CD4-positive, alpha-beta T cell treated with Interferon gamma for 1 hour (primary cell): ENCODE data around the gene SAMD9.
"Not testable (repeated sequence)": the region's sequence is repeated elsewhere in the genome, so short reads cannot be mapped to it uniquely, and the experiment has no call there.

Experiments
- DNase-seq: peaks from one replicate; pipeline ENCODE4 v3.0.0-alpha.2; 2020

The SAMD9 gene

DNA sequence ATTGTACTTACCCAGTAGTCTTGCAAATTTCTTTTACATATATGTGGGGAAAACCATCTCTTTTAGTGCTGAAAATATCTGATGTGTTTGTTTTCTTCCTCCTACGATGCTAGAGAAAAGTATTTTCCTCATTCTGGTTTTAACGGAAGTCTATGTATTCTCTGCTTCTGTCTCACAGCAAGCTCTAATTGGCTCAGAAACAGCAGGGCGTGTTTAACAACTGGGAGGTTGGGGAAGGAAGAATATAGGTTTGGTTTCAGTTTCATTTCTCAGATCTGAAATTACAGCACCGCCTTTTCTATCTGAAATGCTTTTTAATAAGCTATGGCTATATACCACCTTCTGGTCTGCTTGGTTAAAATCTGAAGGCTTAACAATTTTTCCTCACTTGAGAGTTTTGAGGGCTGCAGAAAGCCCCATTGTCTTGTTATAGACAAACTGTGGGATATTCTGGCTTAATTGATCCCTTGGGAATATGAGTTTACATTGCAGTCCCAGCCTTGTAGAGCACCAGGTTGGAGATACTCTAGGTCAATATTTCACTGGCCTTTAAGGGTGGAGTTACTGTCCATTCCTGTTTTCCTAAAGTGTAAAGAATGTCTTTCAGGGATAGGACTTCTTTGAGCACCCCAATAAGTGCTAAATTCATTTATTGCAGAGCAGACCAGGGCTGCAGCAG lies at the start of gene SAMD9:
SAMD9 (minus strand) TSS at position 128 of the 679 bp plus-strand sequence. CDS start 11,882 bp downstream, outside the sequence.
- peak; percentile 69 for DNase-seq

DNA sequence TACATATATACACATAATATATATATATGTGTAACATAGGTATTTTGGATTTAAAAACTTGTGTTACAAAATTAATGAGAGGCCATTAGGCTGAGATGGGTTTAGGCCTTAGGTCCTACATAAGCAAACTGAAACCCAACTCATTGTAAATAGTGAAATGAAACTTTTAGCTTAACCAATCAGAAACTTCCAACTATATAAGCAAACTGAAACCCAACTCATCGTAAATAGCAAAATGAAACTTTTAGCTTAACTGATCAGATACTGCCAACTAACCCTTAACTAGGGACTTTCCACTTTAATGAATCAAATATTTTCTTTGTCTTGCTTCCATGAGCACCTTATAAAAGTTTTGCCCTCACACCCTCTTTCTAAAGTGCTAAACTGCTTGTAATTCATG lies 47.7 kb upstream of the SAMD9 start:
- no peak for DNase-seq

DNA sequence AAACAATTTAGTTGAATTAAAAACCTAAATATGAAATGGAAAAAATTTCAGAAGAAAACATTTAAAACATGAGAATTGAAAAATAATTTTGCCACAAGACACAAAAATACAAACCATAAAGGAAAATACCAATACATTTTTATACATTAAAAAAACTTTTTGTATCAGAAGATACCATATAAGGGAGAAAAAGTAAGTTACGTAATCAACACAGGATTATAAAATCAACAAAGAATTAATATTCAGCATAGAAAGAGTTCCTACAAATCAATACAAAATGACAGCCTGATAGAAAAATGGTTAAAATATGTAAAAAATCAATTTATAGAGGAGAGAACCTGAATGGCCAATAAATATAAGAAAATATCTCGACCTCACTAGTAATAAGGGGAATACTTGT lies 47.0 kb upstream of the SAMD9 start:
- no peak for DNase-seq

DNA sequence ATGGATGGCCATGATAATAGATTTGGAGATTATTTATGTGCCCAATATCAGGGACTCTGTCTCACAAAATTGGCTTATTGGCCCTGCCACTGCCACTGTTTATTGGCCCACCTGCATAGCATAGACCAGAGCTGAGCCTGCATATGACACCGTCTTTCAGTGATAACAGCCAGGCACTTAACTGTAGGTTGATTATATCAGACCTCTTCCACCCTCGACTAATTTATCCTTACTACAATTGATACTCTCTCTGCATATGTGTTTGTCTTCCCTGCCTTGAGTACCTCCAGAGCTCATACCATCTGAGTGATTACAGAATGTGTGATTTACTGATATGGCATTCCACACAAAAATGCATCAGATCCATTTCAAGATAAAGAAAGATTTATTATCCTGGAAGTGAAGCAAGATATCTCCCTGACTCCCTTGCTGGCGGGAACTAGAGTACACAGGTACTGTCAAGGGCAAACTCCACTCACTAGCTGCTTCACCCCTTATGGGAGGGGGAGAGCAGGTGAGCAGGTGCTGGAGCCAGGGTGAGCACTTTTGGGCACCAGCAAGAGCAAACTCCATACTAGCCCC lies 43.5 kb upstream of the SAMD9 start:
- DNase-seq, result no peak

DNA sequence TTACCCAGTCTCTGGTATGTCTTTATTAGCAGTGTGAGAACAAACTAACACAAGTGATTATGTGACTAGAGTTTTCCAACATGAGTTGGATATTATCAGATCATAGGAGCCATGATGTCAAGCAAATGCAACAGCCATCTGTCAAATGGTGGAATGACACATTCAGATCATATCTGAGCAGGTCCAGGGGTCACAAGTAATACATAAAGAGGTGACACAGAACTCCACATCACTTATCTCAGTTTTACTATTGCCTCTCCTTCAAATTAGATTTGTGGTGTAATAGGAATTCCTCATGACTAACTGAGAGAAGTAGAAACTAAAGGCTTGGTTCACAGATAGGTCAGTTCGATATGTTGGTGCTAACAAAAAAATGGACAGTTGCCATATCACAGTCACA lies 42.6 kb upstream of the SAMD9 start:
- DNase-seq, result no peak

DNA sequence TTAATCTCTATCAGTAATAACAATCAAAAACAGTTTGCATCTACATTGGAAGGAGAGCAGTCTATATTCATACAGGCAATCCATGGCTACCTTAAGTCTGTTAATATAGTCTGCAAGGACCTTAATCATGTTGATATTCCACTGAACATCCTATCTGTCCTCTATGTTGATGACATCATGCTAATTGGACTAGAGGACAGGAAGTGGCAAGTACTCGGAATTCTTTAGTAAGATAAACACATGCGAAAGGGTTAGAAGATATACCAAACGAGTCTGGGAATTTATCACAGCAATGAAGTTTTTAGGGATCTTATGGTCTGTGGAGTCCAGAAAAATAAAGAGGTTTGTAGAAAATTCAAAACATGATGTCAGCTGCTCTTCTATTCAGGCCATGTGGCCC lies 41.7 kb upstream of the SAMD9 start:
- no peak for DNase-seq

DNA sequence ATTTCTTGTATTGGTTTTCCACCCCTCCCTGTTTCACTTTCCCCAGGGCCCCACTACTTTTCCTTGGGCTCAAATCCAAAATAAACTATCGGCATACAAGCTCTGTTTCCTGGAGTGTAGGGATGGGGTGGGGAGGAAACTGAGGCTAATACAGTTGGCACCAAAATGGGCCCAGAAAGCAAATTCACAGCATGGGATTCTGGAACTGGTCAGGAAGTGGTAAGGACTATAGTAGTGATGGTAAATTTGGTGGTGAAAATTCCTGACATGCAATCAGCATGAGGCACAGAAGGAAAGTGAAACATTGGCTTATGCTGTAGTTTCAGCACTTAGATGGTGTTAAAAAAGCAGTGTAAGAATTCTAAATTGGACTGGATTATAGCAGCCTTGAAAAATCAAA lies 39.1 kb upstream of the SAMD9 start:
- no peak for DNase-seq

DNA sequence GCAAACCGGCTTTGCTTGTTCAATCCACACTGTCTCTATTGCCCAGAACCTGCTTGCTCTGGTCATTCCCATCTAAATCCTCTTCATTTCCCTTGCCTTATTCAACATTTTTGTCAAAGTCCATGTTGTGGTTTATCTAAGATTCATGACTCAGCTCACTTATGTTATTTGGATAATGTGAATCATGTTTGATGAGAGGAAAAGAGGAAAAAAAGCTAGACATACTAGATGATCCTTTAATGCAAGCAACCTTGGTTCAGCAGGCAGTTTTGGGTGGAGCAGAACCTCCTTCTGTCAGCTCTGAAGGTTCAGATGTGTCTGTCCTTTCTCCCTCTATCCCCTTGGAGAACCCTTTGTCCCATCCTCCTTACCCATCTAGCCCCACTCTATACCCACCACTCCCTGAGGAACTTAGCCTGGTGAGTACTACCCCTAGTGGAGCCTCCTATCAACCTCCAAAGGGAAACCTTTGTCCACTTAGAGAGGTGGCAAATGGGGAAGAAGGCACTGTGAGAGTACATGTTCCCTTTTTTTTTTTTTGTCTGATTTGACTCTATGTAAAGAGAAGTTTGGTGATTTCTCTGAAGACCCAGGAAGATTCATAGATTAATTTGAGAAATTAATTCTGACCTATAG lies 32.5 kb upstream of the SAMD9 start:
- no peak for DNase-seq

DNA sequence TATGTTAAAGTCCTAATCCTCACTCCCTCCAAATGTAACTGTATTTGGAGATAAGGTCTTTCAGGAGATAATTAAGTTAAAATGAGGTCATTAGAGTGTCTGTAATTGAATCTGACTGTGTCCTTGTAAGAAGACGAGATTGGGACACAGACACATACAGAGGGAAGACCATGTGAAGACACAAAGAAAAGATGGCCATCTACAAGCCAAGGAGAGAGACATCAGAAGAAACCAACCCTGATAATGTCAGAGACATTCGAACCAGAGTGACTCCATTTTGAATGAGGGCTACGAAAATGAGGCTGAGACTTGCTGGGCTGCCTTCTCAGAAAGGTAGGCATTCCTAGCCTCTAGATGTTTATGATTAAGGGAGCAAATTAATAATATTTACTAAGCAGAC lies 30.9 kb upstream of the SAMD9 start:
- no peak for DNase-seq

DNA sequence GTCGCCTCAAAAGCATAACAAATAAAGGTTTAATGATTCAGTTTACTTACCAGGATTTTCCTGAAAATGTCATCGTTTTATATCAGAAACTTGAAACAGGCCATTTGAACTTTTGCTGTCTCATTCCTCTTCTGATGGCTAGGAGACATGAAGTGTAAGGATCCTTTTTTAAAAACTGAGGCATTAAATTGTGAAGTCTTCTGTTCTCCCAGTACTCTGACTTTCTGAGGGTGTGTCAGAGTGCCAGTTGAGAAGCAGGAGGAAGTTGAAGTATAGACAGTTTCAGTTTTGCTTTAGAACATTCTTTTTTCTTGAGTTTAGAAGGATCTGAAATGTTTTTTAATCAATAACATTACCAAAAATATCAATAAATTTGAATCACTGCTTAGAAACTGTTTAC lies 30.4 kb upstream of the SAMD9 start, which contains the start of gene SAMD9L:
SAMD9L (minus strand) TSS at position 242 of the 400 bp plus-strand sequence. CDS start 12,414 bp downstream, outside the sequence.
- no peak for DNase-seq

DNA sequence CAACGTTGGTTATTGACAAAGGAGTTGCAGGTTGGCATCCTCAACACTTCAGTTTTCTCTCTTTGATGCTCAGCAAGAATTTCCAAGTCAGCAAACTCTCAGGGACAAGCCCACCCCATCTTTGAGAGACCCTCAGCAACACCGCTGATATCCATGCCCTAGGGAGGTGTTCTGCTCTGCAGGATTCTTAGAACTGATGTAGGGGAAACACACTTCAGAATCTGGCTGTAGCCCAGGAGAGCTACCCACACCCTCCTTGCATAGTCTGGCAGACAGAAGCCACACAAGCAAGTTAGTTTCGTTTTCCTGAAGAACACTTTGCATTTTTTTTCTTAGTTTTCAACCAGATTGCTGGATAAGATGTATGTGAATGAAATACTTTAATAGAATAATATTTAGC lies 29.6 kb upstream of the SAMD9 start:
- DNase-seq, result peak; percentile 33

DNA sequence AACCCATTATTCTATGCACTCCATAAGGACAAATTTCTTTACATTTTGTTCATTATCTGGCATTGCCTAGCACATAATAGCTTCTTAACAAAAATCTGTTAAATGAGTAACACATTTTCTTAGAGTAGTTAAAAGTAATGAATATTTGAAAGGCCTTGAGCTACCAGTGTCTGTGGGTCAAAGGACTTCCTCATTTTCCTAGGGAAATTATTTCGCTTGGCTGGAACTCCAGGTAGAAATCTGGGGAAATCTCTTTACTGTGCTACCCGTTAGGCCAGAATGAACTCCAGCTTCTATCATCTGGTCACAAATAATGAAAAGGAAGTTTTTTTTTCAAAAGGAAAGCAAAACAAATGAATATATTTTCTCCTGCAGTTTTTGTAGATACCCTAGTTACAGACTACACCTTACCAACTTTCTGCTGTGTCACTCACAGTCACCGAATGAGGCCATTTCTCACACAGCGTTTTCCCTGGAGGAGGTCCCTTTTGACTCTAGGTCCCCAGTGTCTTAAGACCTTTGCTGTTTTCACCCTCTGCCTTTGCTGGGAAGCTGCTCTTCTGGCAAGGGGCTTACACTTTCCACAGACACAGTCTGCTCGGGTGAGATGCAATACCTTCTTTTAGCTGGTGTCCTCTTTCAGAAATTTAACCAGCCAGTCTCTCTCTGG lies 28.8 kb upstream of the SAMD9 start:
- no peak for DNase-seq

DNA sequence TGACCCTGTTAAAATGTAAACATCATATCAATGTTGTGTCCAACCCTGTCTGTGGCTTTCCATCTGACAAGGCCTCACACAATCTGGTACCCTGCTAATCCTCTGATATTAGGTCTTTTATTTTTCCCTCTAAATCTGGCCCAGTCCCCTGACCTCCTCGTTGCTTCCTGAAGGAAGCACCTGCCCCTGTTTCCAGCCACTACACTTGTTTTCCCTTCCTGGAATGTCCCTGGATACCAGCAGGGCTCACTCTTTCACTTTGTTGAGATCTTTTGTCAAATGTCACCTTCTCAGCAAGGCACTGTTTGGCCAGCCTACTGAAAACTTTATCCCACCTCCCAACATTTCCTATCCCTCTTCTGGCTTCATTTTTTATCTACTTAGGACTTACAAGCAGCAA lies 28.3 kb upstream of the SAMD9 start:
- DNase-seq, result no peak

DNA sequence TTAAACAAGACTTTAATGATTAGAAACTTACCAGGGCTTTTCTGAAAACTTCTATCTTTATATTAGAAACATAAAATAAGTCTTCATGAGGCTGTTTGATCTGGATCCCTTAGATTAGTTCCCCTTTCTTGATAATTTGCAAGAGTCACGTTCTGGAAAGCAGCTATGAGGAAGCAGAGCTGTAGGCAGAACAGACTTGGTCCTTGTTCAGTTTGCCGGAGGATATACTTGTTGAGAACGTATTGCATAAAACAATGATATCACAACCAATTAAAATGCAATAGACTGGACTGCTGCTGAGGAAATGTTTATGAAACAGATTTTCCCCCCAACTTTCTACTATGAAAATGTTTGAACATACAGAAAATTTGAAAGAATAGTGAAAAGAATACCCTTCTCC lies 27.6 kb upstream of the SAMD9 start:
- peak; percentile 4 for DNase-seq

DNA sequence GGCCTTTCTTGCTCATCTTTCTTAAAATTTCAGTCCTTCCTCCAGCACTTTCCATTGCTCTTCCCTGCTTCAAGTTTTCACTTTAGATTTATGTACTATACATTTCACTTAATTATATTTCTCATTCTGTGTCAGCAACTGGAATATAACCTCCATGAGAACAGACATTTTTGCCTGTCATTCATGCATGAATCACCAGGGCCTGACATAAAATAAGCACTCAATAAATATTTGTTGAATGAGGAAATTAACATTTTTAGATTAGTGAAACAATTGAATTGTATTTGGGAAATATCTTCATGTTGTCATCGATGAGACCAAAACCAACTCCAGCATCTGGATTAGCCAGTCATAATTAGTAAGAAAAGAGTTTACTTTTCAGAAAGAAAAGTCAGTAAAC lies 24.3 kb upstream of the SAMD9 start:
- DNase-seq, result no peak

DNA sequence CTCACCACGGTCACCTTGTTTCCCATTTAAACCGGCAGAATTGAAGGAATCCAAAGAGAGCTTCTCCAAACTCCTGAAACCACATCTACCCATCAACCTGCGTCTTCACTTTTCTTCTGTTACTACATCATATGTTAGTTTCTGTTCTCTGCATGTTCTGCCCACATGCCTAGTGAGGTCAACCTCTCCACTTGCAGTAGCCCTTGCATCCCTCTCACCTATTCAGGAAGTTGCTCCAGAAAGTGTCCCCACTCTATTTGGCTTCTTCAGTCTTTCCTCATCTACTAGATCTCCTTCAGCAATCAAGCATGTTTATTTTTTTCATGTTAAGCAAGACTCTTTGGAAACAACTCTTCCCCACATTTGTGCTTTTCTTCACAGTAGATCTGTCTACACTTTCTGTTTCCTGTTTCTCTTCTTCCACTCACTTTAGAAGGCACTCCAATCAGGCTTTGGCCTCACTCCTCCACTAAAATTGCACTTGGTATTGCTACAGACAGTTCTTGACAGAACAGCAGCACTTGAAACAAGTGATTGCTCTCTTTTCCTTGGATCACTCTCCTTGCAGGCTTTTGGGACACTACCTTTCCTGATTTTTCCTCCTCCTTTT lies 22.9 kb upstream of the SAMD9 start:
- no peak for DNase-seq

DNA sequence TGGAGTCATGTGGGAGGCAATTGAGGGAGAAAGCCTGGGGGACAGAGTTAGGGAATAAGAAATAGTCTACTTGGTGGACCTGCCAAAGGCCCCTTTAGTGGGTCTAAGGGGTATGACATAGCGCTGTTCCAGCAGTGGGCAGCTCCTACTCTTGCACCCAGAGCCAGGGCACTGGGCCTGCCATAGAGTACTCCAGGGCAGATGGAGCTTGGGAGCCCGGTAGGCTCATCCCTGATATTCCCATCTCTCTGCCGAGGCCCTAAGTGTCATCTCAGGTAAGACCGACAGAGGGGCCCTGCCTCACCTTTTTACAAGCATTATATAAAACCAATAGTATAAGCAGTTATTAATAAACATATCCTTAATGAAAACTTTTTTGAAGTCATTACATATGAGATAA lies 20.8 kb upstream of the SAMD9 start:
- DNase-seq, result no peak

DNA sequence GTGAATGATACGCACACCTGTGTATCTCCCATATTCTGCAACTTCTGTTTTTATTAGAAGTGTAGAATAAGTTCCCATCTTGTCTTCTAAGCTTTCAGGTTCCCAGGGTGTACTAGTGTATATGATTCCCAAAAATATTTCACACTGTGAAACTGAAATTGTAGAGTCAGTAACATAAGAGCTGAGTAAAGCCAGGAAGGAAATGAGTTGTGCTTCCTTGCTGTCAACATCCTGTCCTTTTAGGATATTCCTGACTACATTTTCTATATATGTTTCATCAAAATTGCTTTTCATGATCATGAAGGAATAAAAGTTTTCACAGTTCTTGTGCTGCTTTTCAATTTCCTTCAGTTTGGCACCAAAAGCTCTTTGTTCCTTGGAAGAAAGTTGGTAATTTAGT lies 15.2 kb upstream of the SAMD9 start:
- no peak for DNase-seq

DNA sequence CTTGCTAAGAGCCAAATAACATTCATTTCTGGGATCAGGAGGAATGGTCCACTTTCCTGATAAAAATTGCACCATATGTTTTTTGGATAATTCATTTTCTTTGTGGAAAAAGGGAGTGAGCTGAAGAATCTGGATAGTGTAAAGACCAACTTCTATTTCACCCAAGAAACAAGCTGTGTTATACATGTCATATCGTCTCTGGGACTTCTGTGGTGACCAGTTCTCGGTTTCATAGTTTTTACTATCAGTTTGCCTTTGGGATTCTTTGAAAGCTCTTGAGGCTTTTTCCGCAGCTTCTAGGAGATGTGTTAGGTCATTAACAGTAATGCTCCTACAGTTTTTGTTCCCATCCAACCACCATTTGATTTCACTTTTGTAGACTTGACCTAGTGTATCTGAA lies 14.4 kb upstream of the SAMD9 start:
- no peak for DNase-seq

DNA sequence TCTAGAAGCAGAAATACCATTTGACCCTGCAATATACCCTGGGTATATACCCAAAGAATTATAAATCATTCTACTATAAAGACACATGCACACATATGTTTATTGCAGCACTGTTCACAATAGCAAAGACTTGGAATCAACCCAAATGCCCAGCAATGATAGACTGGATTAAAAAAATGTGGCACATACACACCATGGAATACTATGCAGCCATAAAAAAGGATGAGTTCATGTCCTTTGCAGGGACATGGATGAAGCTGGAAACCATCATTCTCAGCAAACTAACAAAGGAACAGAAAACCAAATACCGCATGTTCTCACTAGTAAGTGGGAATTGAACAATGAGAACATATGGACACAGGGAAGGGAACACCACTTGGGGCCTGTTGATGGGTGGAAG lies 9.2 kb upstream of the SAMD9 start:
- DNase-seq, result not testable (repeated sequence)

DNA sequence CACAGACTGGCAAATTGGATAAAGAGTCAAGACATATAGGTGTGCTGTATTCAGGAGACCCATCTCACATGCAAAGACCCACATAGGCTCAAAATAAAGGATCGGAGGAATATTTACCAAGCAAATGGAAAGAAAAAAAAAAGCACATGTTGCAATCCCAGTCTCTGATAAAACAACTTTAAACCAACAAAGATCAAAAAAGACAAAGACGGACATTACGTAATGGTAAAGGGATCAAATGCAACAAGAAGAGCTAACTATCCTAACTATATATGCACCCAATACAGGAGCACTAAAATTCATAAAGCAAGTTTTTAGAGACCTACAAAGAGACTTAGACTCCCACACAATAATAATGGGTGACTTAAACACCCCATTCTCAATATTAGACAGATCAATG lies 5.8 kb upstream of the SAMD9 start:
- DNase-seq, result not testable (repeated sequence)

DNA sequence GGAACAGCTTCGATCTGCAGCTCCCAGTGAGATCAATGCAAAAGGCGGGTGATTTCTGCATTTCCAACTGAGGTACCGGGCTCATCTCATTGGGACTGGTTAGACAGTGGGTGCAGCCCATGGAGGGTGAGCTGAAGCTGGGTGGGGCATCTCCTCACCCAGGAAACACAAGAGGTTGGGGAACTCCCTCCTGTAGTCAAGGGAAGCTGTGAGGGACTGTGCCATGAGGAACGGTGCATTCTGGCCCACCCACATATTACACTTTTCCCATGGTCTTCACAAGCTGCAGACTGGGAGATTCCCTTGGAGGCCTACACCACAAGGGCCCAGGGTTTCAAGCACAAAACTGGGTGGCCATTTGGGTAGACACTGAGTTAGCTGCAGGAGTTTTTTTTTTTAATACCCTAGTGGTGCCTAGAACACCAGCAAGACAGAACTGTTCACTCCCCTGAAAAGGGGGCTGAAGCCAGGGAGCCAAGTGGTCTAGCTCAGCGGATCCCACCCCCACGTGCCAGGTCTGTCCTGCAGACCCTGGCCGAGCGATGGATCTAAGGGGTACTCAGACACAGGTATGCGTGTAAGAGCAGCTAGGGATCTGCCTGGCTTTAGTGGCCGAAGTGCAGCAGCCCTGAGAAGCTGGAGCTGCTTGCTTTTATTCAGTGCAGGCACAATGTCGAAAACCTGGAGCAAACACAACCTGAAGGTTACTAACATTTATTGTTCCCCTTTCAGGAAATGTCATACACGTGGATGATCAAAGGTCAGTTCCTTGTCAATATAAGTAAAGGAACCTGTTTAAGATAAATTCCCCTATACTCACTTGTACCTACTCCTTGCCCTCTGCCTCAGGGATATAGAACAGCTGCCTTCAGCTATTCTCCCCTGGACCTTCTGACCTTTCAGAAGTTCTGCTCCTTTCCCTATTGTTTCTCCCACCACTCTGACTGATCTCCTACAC lies 3.1 kb upstream of the SAMD9 start:
- DNase-seq, result no peak
